ENCODE data around the gene INO80D. TPM values are rescaled to one million over a fixed set of nuclear protein-coding genes. Genes with fewer than 3 reads are reported as not detected.
A peak's percentile ranks its signal among the peaks of the same experiment; 100 is the strongest.

INO80D gene
- total and polyA plus RNA-seq, 8 donors, result 0.46 to 67.1 (median 23.8) TPM

DNA sequence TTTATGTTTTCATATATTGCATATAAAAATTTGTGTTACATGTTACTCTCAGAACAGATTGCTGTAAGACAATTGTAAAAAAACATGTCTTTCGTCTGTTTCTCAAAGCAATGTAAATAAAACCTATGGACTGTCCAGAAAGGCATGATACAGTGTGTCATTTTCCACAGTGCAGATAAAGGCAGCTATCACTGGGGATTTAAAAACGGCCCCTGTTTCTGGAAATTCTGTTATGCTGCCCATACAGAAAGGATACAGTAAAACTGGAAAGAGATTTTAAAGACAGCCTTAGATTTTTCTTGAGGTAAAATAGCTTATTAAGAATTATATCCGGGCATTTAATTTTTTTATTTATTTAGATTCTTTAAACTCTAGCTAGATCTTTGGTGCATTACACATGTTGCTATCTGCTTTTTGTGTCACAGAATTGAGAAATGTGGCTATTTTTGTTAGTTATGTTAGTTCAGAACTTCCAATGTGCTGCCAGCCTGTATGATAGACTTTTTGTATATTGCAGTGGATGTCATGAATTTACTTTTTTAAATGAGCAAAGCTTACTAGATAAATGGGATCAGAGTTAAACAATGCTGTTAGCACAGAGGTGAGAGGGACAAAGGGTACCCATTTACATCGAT is 859 bp upstream of the INO80D start:
- no peaks in the 10 kb centered on the region for H3K9me3 ChIP-seq
- intact Hi-C loops (cut with DNase I; ENCODE audit: low total_unique reads), result no loop called here
- H3K4me3 ChIP-seq, result peak overlapping the region; percentile 66 to 91 (median 78)
- peak overlapping the region in 4 of 5 donors; percentile 98 to 100 (median 99) for H3K27ac ChIP-seq
- peaks cover 6 to 15% (median 12%) of the 10 kb centered on the region in 4 donors for H3K36me3 ChIP-seq
- H3K27me3 ChIP-seq, result no peaks in the 10 kb centered on the region
- 0 to 2% (median 1%) methylated on average over 4 of the region's 4 CpGs for WGBS, 5 donors
- H3K4me1 ChIP-seq, result peaks cover 9 to 50% (median 31%) of the 10 kb centered on the region in 4 donors
- DNase-seq, result peak in 1 of 2 donors; percentile 45
- TF ChIP-seq POLR2A (IDR thresholded peaks at IDR 0.05) (no peak), EP300 (IDR thresholded peaks at IDR 0.05) (no peak), POLR2AphosphoS5 (IDR thresholded peaks at IDR 0.05) (no peak), CTCF (IDR thresholded peaks at IDR 0.05) (no peak)

DNA sequence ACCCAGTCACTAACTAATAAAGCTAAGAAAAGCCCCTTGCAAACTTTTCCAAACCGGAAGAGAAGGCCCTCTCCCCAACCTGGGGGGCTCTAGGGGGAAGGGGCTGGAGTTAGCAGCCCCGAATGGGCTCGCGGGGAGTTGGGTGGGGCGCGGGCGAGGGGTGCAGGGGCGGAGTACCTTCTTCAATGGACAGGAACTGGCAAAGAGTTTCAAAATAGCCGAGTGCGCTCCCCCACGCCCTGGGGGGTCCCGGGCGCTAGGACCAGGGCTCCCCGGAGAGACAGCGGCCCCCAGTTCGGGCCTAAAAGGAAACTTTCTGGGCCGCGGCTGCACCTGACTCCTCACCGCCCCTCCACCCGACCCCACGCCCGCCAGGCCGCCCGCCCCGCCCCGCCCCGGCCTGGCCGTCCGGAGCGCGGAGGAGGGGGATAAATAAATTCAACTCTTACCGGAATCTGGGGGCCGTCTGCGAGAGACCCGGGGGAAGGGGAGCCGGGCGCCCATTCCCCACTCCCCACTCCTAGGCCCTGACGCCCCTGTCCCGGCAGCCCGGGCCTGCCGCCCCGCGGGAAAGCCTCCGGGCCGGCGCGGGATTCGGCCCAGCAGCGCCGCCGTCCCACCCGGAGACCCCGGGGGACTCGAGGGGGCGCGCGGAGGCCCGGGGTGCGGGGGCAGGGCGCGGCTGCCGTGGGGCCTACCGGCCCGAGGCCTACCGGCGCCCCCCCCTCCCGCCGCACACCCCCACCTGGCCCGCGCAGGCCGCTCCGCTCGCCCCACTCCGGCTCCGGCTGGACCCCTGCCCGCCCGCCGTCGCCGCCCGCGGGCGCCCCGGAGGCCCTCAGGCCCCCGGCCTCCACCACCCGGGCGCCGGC is 868 bp downstream of the INO80D start:
- TF ChIP-seq EP300 (IDR thresholded peaks at IDR 0.05) (no peak), CTCF (IDR thresholded peaks at IDR 0.05) (no peak), POLR2A (IDR thresholded peaks at IDR 0.05) (no peak), POLR2AphosphoS5 (IDR thresholded peaks at IDR 0.05) (no peak)
- Histone ChIP-seq H3K4me1 (peaks cover 9 to 60% (median 35%) of the 10 kb centered on the region in 4 donors), H3K4me3 (peak overlapping the region; percentile 66 to 91 (median 78)), H3K9me3 (no peaks in the 10 kb centered on the region), H3K27ac (peak overlapping the region; percentile 98 to 100 (median 99)), H3K27me3 (no peaks in the 10 kb centered on the region), H3K36me3 (peaks cover 2 to 5% (median 3%) of the 10 kb centered on the region in 4 donors)
- 0 to 3% (median 1%) methylated on average over 10 to 77 of the region's 88 CpGs for WGBS, 5 donors
- peak; percentile 45 to 75 for DNase-seq
- intact Hi-C loops (cut with DNase I; ENCODE audit: low total_unique reads), result no loop called here

DNA sequence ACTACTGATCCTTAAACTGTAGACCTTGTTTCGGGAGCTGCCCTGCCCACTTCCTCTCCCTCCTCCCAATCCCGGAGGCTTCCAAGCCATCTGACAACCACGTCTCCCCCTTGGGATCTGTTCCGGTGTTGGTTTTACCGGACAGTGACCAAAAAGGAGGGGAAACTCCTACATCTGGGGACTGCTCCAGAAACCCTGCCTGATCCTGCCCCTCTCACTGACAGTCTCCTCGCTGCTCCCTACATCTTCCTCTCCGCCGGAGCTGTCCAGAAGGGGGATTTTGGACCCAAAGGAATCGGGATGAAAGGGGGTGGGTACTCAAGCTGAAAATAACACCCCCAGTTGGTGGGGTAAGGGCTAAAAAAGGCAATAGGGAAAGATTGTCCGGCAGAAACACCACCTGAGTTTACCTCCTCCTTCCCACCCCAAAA is 1.5 kb downstream of the INO80D start:
- 0 to 1% (median 1%) methylated on average over 10 of the region's 10 CpGs for WGBS, 5 donors
- Histone ChIP-seq H3K36me3 (no peaks in the 10 kb centered on the region), H3K27ac (peak overlapping the region; percentile 98 to 100 (median 99)), H3K9me3 (no peaks in the 10 kb centered on the region), H3K4me1 (peaks cover 9 to 66% (median 41%) of the 10 kb centered on the region in 4 donors), H3K4me3 (peak overlapping the region; percentile 66 to 91 (median 78)), H3K27me3 (no peaks in the 10 kb centered on the region)
- DNase-seq, result peak; percentile 36 to 83
- TF ChIP-seq CTCF (IDR thresholded peaks at IDR 0.05) (no peak), POLR2AphosphoS5 (IDR thresholded peaks at IDR 0.05) (peak; percentile 22 to 77 (median 72)), EP300 (IDR thresholded peaks at IDR 0.05) (no peak)
- intact Hi-C loops (cut with DNase I; ENCODE audit: low total_unique reads), result no loop called here

- H3K9me3 ChIP-seq, result no peaks in the 10 kb centered on the region
- H3K36me3 ChIP-seq, result no peaks in the 10 kb centered on the region
- no peaks in the 10 kb centered on the region for H3K27me3 ChIP-seq
- peak overlapping the region; percentile 98 to 100 (median 99) for H3K27ac ChIP-seq
- H3K4me1 ChIP-seq, result peaks cover 9 to 65% (median 46%) of the 10 kb centered on the region in 4 donors
- peak; percentile 34 to 71 for DNase-seq
- TF ChIP-seq POLR2AphosphoS5 (IDR thresholded peaks at IDR 0.05) (no peak), POLR2A (IDR thresholded peaks at IDR 0.05) (no peak), EP300 (IDR thresholded peaks at IDR 0.05) (no peak), CTCF (IDR thresholded peaks at IDR 0.05) (no peak)
- intact Hi-C loops (cut with DNase I; ENCODE audit: low total_unique reads), result no loop called here
- 3 to 6% (median 4%) methylated on average over 13 to 14 of the region's 14 CpGs for WGBS, 5 donors
- peak overlapping the region; percentile 66 to 91 (median 78) for H3K4me3 ChIP-seq
These were observed 2.2 kb downstream of the INO80D start for GRCh38 chr2:206083602-206084438.

All from stomach (tissue), 9 donors.